Gastrocnemius medialis (tissue), 4 donors: ENCODE results near the gene NIPA2.

Source experiments
- CTCF ChIP-seq, 5 experiments: fragments of 450-650 bp in 3 of 5; fragments of 200-600 bp in 2 of 5; sonication (generic) in 2 of 5; IDR thresholded peaks in 4 of 5; conservative IDR thresholded peaks in 1 of 5; 1 replicate in 4 of 5; 2 replicates in 1 of 5; pipeline ENCODE4 v1.5.1; 2016 to 2019; ENCODE audit warnings: antibody characterized with exemption in 5 of 5, mild to moderate bottlenecking in 3 of 5, moderate library complexity in 3 of 5
- POLR2A ChIP-seq, 2 donors: fragments of 450-650 bp; IDR thresholded peaks; one replicate each; pipeline ENCODE4 v1.6.1; 2017; ENCODE audit warnings: antibody characterized with exemption in 2 of 2, mild to moderate bottlenecking in 2 of 2, moderate library complexity in 2 of 2

- TF ChIP-seq POLR2A (IDR thresholded peaks at IDR 0.05), result no peak
- TF ChIP-seq CTCF (IDR thresholded peaks at IDR 0.05 in 4 of 5, conservative IDR thresholded peaks at IDR 0.05 in 1 of 5), result no peak
Measured at GRCh38 chr15:22893881-22894280, 55.4 kb downstream of the NIPA2 start.
